ENCODE data around the gene SLC29A3.
"Not testable (repeated sequence)": the region's sequence is repeated elsewhere in the genome, so short reads cannot be mapped to it uniquely, and the experiment has no call there.

Gene SLC29A3

GRCh38 chr10:71346731-71347130 lies 27.7 kb downstream of the SLC29A3 start:
- Mint-ChIP-seq H3K27ac (no peak overlapping the region), H3K4me3 (no peak overlapping the region), H3K4me1 (ENCODE audit: low read depth) (no peaks in the 10 kb centered on the region), H3K27me3 (ENCODE audit: low read depth) (no peaks in the 10 kb centered on the region), H3K9me3 (no peaks in the 10 kb centered on the region), H3K36me3 (ENCODE audit: low read depth) (no peaks in the 10 kb centered on the region)
- no peak for DNase-seq (ENCODE audit: low spot score)

DNA sequence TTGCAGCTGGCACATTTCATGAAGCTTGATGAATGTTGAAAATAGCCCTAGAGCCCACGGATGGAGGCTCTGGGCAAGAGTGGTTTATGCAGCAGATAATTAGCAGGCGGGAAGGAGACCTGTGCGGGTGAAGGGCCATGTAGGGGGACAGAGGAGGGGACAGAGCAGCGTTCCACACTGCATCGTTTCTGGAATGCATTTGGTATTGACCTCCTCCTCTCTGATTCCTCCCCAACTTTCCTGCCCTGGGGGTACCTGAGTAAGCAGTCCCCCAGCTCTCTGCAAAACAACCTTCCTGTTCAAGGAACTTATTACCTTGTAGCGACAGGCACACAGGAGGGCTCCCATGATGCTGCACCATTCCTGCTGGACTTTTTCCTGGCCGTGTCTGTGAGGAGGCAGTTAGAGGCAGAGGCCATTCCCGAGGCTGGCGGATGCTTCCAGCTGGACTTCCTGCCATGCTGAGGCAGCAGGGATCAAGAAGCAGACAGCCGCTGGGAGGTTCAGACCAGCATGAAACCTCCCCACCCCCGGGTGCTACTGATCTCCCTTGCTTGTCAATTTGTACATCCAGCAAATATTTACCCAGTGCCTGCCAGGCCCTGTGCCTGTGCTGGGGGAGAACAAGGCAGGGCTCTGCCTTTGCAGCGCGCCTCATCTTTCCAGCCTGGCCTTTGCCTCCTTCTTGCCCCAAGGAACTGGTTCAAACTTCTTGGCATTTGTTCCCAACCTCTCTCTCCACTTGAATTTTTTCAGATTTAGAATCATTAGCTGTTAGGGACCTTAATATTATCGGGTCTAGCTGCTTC lies 28.7 kb downstream of the SLC29A3 start:
- DNase-seq (ENCODE audit: low spot score) = no peak
- Mint-ChIP-seq H3K4me1 (ENCODE audit: low read depth) (no peaks in the 10 kb centered on the region), H3K4me3 (no peak overlapping the region), H3K27ac (no peak overlapping the region), H3K36me3 (ENCODE audit: low read depth) (no peaks in the 10 kb centered on the region), H3K27me3 (ENCODE audit: low read depth) (no peaks in the 10 kb centered on the region), H3K9me3 (no peaks in the 10 kb centered on the region)

DNA sequence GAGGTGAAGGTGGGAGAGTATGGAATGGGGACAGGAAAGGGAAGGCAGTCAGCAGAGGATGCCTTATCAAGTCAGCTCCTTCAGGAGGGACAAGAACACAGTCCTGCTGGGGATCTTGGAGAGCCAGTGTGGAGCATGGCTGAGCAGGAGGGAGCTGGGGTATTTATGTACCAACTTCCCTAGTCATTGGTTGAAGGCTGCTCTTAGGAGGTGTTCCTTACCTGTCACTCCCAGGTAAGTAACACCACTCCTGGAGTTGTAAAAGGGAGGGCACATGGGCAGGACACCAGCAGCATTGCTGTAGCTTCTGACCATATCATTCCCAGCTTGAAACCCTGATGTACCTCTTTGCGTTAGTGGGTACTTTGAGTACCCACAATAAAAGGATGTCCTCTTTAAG lies 29.8 kb downstream of the SLC29A3 start:
- DNase-seq (ENCODE audit: low spot score) = no peak
- no peaks in the 10 kb centered on the region for H3K9me3 Mint-ChIP-seq
- H3K27ac Mint-ChIP-seq = no peak overlapping the region
- H3K36me3 Mint-ChIP-seq (ENCODE audit: low read depth) = no peaks in the 10 kb centered on the region
- H3K27me3 Mint-ChIP-seq (ENCODE audit: low read depth) = no peaks in the 10 kb centered on the region
- no peak overlapping the region for H3K4me3 Mint-ChIP-seq
- H3K4me1 Mint-ChIP-seq (ENCODE audit: low read depth) = no peaks in the 10 kb centered on the region

DNA sequence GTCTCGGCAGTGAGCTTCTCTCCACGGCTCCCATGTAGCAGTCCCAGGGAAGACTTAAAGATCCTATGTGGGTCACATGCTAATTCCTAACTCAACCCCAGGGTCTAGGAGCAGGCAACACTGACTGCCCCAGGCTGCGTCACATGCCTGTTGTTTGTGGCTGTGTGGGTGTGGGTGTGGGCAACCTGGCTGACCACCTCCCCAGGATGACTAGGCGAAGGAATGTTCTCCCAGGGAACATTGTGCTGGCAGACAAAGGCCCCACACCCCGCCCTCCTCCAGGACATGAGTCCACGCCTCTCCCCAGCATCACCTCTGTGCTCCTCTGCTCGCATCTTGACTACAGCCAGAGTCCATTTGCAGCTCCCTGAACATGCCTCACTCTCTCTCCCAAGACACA lies 30.3 kb downstream of the SLC29A3 start:
- no peaks in the 10 kb centered on the region for H3K27me3 Mint-ChIP-seq (ENCODE audit: low read depth)
- H3K4me1 Mint-ChIP-seq (ENCODE audit: low read depth) = no peaks in the 10 kb centered on the region
- no peak overlapping the region for H3K4me3 Mint-ChIP-seq
- H3K27ac Mint-ChIP-seq = no peak overlapping the region
- DNase-seq (ENCODE audit: low spot score) = no peak
- no peaks in the 10 kb centered on the region for H3K36me3 Mint-ChIP-seq (ENCODE audit: low read depth)
- no peaks in the 10 kb centered on the region for H3K9me3 Mint-ChIP-seq

DNA sequence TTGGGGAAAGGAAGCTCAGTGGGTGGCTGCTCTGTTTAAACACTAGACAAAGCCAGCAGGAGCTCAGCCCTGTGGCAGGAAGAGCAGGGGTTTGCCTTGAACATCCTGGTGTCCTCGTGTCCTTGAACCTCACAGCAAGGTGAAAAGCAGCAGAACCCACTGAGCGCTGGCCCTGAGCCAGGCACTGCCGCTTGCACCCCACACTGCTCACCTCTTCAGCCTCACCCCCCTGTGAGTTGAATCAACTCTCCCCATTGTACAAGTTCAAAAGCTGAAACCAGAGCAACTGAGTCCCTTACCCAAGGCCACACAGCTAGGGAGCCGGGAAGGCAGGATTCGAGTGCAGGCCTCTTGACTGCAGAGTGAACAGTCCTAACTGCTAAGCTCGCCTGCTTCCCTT lies 32.0 kb downstream of the SLC29A3 start:
- H3K36me3 Mint-ChIP-seq (ENCODE audit: low read depth) = no peaks in the 10 kb centered on the region
- no peaks in the 10 kb centered on the region for H3K9me3 Mint-ChIP-seq
- no peak overlapping the region for H3K4me3 Mint-ChIP-seq
- DNase-seq (ENCODE audit: low spot score) = no peak
- H3K27me3 Mint-ChIP-seq (ENCODE audit: low read depth) = no peaks in the 10 kb centered on the region
- no peak overlapping the region for H3K27ac Mint-ChIP-seq
- H3K4me1 Mint-ChIP-seq (ENCODE audit: low read depth) = no peaks in the 10 kb centered on the region

- no peak overlapping the region for H3K4me3 Mint-ChIP-seq
- no peak overlapping the region for H3K27ac Mint-ChIP-seq
- H3K27me3 Mint-ChIP-seq (ENCODE audit: low read depth) = no peaks in the 10 kb centered on the region
- no peaks in the 10 kb centered on the region for H3K36me3 Mint-ChIP-seq (ENCODE audit: low read depth)
- no peak for DNase-seq (ENCODE audit: low spot score)
- H3K4me1 Mint-ChIP-seq (ENCODE audit: low read depth) = no peaks in the 10 kb centered on the region
- H3K9me3 Mint-ChIP-seq = no peaks in the 10 kb centered on the region
Observed at GRCh38 chr10:71351628-71352319, 32.7 kb downstream of the SLC29A3 start.

GRCh38 chr10:71353639-71354038 lies 34.6 kb downstream of the SLC29A3 start:
- H3K27me3 Mint-ChIP-seq (ENCODE audit: low read depth) = no peaks in the 10 kb centered on the region
- H3K4me1 Mint-ChIP-seq (ENCODE audit: low read depth) = no peaks in the 10 kb centered on the region
- no peak for DNase-seq (ENCODE audit: low spot score)
- no peaks in the 10 kb centered on the region for H3K36me3 Mint-ChIP-seq (ENCODE audit: low read depth)
- H3K4me3 Mint-ChIP-seq = no peak overlapping the region
- H3K27ac Mint-ChIP-seq = no peak overlapping the region
- no peaks in the 10 kb centered on the region for H3K9me3 Mint-ChIP-seq

DNA sequence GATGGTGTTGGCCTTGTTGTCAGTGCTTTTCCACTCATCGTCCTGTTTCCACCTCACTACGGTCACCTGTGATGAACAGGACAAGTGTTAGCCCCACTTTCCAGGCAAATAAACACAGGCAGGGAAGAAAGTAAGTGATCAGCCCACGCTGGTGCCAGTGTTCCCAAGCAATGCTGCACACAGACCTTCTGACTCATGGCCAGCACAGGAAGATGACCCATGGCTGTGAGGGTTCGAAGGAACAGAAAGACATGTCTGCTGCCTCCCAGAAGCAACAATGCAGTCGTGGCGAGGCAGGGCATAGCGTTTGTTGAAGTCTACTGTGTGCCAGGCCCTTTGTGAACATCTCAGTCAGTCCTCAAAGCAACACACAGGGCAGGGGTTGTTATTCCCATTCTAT lies 35.7 kb downstream of the SLC29A3 start:
- no peaks in the 10 kb centered on the region for H3K9me3 Mint-ChIP-seq
- no peak for DNase-seq (ENCODE audit: low spot score)
- H3K4me3 Mint-ChIP-seq = no peak overlapping the region
- no peak overlapping the region for H3K27ac Mint-ChIP-seq
- no peaks in the 10 kb centered on the region for H3K27me3 Mint-ChIP-seq (ENCODE audit: low read depth)
- no peaks in the 10 kb centered on the region for H3K4me1 Mint-ChIP-seq (ENCODE audit: low read depth)
- H3K36me3 Mint-ChIP-seq (ENCODE audit: low read depth) = no peaks in the 10 kb centered on the region

- H3K27ac Mint-ChIP-seq = no peak overlapping the region
- DNase-seq (ENCODE audit: low spot score) = no peak
- H3K36me3 Mint-ChIP-seq (ENCODE audit: low read depth) = no peaks in the 10 kb centered on the region
- no peaks in the 10 kb centered on the region for H3K27me3 Mint-ChIP-seq (ENCODE audit: low read depth)
- H3K4me3 Mint-ChIP-seq = no peak overlapping the region
- H3K4me1 Mint-ChIP-seq (ENCODE audit: low read depth) = no peaks in the 10 kb centered on the region
- no peaks in the 10 kb centered on the region for H3K9me3 Mint-ChIP-seq
Observed at GRCh38 chr10:71355886-71356285, 36.8 kb downstream of the SLC29A3 start.

- no peak for DNase-seq (ENCODE audit: low spot score)
- Mint-ChIP-seq H3K27me3 (ENCODE audit: low read depth) (no peaks in the 10 kb centered on the region), H3K4me3 (no peak overlapping the region), H3K4me1 (ENCODE audit: low read depth) (no peaks in the 10 kb centered on the region), H3K36me3 (ENCODE audit: low read depth) (no peaks in the 10 kb centered on the region), H3K27ac (no peak overlapping the region), H3K9me3 (no peaks in the 10 kb centered on the region)
Observed at GRCh38 chr10:71357792-71358265, 38.8 kb downstream of the SLC29A3 start.

- no peak for DNase-seq (ENCODE audit: low spot score)
- H3K4me1 Mint-ChIP-seq (ENCODE audit: low read depth) = no peaks in the 10 kb centered on the region
- H3K4me3 Mint-ChIP-seq = no peak overlapping the region
- H3K27ac Mint-ChIP-seq = no peak overlapping the region
- no peaks in the 10 kb centered on the region for H3K9me3 Mint-ChIP-seq
- no peaks in the 10 kb centered on the region for H3K36me3 Mint-ChIP-seq (ENCODE audit: low read depth)
- H3K27me3 Mint-ChIP-seq (ENCODE audit: low read depth) = no peaks in the 10 kb centered on the region
Observed at GRCh38 chr10:71358277-71358676, 39.2 kb downstream of the SLC29A3 start.

DNA sequence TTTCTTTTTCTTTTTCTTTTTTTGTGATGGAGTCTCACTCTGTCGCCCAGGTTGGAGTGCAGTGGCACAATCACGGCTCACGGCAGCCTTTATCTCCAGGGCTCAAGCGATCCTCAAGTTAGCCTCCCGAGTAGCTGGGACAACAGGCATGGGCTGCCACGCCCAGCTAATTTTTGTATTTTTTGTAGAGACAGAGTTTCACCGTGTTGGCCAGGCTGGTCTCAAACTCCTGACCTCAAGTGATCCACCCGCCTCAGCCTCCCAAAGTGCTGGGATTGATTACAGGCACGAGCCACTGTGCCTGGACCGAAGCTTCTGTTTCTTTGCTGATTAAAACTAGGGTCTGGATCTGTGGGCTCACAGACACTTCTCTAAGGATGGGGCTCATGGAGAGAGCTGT lies 39.8 kb downstream of the SLC29A3 start:
- H3K27ac Mint-ChIP-seq = peak overlapping the region; percentile 49
- H3K36me3 Mint-ChIP-seq (ENCODE audit: low read depth) = not testable (repeated sequence)

GRCh38 chr10:71359364-71360046 lies 40.4 kb downstream of the SLC29A3 start:
- H3K4me1 Mint-ChIP-seq (ENCODE audit: low read depth) = no peaks in the 10 kb centered on the region
- H3K4me3 Mint-ChIP-seq = no peak overlapping the region
- H3K36me3 Mint-ChIP-seq (ENCODE audit: low read depth) = no peaks in the 10 kb centered on the region
- DNase-seq (ENCODE audit: low spot score) = no peak
- H3K9me3 Mint-ChIP-seq = no peaks in the 10 kb centered on the region
- H3K27me3 Mint-ChIP-seq (ENCODE audit: low read depth) = no peaks in the 10 kb centered on the region
- no peak overlapping the region for H3K27ac Mint-ChIP-seq

More for the DNA sequence above, 39.8 kb downstream of the SLC29A3 start:
- H3K27me3 Mint-ChIP-seq (ENCODE audit: low read depth); H3K4me1 Mint-ChIP-seq (ENCODE audit: low read depth); H3K4me3 Mint-ChIP-seq; H3K9me3 Mint-ChIP-seq; DNase-seq (ENCODE audit: low spot score): not testable (repeated sequence)

DNA sequence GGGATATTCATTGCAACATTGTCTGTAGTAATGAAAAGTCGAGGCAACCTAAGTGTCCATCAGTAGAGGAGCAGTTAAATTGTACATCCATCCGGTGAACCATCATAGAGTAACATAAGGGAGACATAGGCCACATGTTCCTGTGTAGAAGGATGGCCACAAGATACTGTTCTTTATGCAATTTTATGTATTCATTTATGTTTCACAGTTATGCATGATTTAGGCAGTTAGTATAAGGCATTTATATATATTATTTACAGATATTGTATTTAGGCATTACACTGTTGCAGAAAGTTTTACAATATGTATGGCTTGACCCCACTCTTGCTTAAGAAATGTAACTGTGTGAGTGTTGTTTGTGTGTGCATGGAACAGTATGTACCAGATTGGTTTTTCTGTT lies 41.7 kb downstream of the SLC29A3 start:
- H3K27ac Mint-ChIP-seq = no peak overlapping the region
- DNase-seq (ENCODE audit: low spot score) = no peak
- H3K4me3 Mint-ChIP-seq = no peak overlapping the region
- no peaks in the 10 kb centered on the region for H3K27me3 Mint-ChIP-seq (ENCODE audit: low read depth)
- no peaks in the 10 kb centered on the region for H3K9me3 Mint-ChIP-seq
- no peaks in the 10 kb centered on the region for H3K4me1 Mint-ChIP-seq (ENCODE audit: low read depth)
- H3K36me3 Mint-ChIP-seq (ENCODE audit: low read depth) = no peaks in the 10 kb centered on the region
